VCaP (cell line): ENCODE data around the gene HABP4.

Experiments used
- H3K27ac ChIP-seq: fragments of 450-650 bp; 2 replicates; pipeline ENCODE4 v1.5.1; 2017
- TF ChIP-seq, protein P1 (sequence below): fragments of 450-650 bp; conservative IDR thresholded peaks from 2 replicates; pipeline ENCODE4 v1.5.1; 2017; ENCODE audit warnings: mild to moderate bottlenecking, moderate library complexity

HABP4 gene

DNA sequence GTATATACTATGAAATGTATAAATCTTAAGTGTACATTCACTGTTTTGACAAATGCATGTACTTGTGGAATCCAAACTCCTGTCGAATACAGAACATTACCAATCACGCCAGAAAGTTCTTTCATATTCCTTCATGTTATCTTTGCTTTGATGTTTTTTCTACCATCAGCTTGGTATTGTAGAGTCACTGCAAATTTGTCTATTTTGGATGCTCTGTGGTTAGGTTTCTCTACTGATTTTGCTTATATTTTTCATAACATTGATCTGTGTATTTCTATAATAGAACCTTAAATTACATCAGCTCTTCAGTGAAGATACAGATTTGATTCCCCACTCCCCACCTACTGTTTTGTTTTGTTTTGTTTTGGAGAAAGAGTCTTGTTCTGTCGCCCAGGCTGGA lies 30.8 kb downstream of the HABP4 start:
- TF ChIP-seq, protein P1, sequence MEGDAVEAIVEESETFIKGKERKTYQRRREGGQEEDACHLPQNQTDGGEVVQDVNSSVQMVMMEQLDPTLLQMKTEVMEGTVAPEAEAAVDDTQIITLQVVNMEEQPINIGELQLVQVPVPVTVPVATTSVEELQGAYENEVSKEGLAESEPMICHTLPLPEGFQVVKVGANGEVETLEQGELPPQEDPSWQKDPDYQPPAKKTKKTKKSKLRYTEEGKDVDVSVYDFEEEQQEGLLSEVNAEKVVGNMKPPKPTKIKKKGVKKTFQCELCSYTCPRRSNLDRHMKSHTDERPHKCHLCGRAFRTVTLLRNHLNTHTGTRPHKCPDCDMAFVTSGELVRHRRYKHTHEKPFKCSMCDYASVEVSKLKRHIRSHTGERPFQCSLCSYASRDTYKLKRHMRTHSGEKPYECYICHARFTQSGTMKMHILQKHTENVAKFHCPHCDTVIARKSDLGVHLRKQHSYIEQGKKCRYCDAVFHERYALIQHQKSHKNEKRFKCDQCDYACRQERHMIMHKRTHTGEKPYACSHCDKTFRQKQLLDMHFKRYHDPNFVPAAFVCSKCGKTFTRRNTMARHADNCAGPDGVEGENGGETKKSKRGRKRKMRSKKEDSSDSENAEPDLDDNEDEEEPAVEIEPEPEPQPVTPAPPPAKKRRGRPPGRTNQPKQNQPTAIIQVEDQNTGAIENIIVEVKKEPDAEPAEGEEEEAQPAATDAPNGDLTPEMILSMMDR = no peak
- no peak overlapping the region for H3K27ac ChIP-seq

DNA sequence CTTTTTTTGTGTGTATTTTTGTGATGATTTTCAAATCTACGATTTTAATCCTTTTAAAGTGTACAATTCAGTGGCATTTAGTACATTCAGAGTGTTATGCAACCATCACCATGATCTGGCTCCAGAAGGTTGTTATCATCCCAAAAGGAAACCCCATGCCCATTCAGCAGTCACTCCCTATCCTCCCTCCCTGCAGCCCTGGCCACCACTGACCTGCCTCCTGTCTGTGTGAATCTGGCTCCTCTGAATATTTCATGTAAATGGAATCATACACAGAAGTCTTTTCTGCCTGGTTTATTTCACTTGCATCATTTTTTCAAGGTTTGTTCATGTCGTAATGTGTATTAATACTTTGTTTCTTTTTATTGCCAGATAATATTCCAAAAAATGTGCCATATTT lies 32.5 kb downstream of the HABP4 start:
- TF ChIP-seq, protein P1 = no peak
- no peak overlapping the region for H3K27ac ChIP-seq

DNA sequence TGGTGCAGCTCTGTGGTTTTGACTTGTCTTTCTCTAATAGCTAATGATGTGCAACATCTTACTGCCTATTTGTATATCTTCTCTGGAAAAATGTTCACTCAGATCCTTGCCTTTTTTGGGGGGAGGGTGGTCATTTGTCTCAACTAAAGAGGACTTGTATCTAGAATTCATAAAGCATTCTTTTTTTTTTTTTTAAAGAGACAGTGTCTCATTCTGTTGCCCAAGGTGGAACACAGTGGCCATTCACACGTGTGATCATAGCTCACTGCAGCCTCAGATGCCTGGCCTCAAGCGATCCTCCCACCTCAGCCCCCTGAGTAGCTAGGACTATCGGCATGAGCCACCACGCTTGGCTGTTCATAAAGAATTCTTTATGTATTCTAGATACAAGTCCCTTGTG lies 33.2 kb downstream of the HABP4 start:
- no peak overlapping the region for H3K27ac ChIP-seq
- TF ChIP-seq, protein P1 = no peak

DNA sequence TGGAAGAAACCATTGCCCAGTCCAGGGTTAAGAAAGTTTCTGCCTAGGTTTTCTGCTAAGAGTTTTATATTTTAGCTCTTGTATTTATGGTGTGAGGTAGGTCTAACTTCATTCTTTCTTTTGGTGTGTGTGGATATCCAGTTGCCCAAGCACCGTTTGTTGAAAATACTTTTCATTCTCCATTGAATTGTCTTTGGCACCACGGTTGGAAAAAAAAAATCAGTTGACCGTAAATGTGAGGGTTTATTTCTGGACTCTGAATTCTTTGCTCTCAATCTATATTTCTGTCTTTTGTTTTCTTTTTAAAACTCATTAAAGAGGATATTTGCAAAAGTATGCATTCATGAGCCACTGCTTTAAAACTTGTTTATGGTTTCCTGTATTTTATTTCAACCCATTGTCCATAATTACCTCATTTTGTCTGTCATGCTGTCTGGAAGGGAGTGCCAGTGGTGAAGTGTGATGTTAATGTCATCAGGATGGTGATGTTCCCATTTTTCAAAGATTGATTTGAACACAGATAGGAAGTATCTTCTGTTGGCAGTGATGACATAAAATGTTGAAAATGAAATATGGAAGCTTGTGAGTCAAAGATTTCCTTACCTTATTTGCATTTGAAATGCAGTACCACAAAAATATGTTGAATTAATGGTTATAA lies 33.9 kb downstream of the HABP4 start:
- H3K27ac ChIP-seq = no peak overlapping the region
- TF ChIP-seq, protein P1 = no peak

DNA sequence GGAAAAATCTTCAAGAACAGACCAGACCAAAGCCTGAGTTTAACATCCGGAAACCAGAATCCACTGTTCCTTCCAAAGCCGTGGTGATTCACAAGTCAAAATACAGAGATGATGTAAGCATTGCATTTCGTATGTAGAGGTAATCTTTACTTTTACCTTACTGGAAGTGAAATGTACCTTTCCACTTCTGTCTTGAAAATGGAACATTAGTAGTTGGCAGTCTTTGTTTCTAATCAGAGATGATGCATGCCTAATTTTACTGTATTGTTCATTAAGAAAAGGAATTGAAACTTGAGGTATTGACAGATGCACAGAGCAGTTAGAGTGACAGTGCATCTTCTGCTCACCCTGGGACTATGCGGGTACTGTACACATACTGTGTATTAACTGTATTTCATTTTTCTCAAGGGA lies 34.6 kb downstream of the HABP4 start:
- no peak overlapping the region for H3K27ac ChIP-seq
- TF ChIP-seq, protein P1 = no peak

DNA sequence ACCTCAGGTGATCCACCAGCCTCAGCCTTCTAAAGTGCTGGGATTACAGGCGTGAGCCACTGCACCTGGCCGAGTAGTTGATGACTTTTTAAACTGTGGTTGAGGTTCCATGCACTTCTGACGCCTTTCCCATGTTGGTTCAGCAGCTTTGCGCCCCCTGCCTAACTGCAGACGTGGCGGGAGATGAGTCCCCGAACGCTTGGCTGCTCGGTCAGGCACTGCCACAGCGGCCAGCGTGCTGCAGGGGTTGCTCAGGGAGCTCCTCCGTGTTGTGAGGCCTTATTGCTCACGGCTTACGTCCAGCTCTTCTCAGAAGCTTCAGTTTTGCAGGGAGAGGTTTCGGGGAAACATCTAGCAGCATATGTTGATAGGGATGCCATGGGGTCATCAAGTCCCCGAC lies 35.3 kb downstream of the HABP4 start:
- H3K27ac ChIP-seq = no peak overlapping the region
- TF ChIP-seq, protein P1 = no peak

DNA sequence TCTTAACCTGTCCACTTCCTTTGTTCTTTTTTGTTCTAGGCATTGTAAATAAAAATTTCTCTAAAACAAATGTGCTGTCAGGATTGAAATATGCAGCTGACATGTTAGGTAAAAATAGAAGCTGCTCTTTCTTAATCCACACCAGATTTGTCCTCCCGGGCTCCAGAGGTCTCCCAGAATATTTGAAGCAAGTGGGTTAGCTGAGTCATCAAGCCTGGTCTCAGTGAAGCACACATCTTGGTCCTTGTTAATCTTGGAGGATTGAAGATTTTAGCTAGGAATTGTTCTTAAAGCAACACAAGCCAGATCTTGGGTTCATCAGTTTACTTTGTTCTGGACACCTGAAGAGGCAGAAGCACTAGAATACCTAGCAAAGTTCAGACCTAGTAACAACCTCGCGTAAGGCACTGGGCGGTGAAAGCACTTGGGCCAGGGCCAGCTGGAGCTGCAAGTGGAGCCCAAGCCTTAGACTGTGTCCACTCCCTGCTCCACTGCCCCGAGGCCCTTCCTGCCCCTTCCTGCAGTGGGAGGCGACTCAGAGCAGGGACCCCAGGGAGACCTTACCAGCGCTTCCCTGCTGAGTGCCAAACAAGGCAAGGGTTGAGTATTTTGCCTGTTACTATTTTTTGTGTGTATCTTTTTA lies 36.5 kb downstream of the HABP4 start:
- no peak overlapping the region for H3K27ac ChIP-seq
- TF ChIP-seq, protein P1 = no peak
